IMR-90 (cell line): ENCODE data around the gene MSH3.

ENCODE experiments used
- BHLHE40 ChIP-seq: fragments of 150-350 bp; IDR thresholded peaks from 2 replicates; pipeline ENCODE4 v1.6.1; 2016; ENCODE audit warnings: mild to moderate bottlenecking, low read depth, low read length
- FOS ChIP-seq: fragments of 150-350 bp; IDR thresholded peaks from 2 replicates; pipeline ENCODE4 v1.6.1; 2016; ENCODE audit warnings: low read depth, low read length
- MAFK ChIP-seq: IDR thresholded peaks from 2 replicates; pipeline ENCODE4 v1.6.1; 2012; ENCODE audit warnings: low read depth, low read length, improper control_type of control experiment
- MAZ ChIP-seq: IDR thresholded peaks from 2 replicates; pipeline ENCODE4 v1.6.1; 2012; ENCODE audit warnings: low read depth, mild to moderate bottlenecking, low read length, improper control_type of control experiment, moderate library complexity, borderline replicate concordance
- MXI1 ChIP-seq: IDR thresholded peaks from 2 replicates; pipeline ENCODE4 v1.6.1; 2012; ENCODE audit warnings: low read depth, mild to moderate bottlenecking, low read length, moderate library complexity, borderline replicate concordance
- POLR2A ChIP-seq: IDR thresholded peaks from 2 replicates; pipeline ENCODE4 v1.6.1; 2012; ENCODE audit warnings: mild to moderate bottlenecking, low read depth, low read length
- RAD21 ChIP-seq: IDR thresholded peaks from 2 replicates; pipeline ENCODE4 v1.6.1; 2012; ENCODE audit warnings: low read length, improper control_type of control experiment
- RFX5 ChIP-seq: IDR thresholded peaks from 2 replicates; pipeline ENCODE4 v1.8.0; 2012; ENCODE audit warnings: low read depth, mild to moderate bottlenecking, low read length, moderate library complexity
- TF ChIP-seq, protein P1 (sequence below): conservative IDR thresholded peaks from 2 replicates; pipeline ENCODE4 v1.5.1; 2012; ENCODE audit warnings: mild to moderate bottlenecking, low read depth, low read length, improper control_type of control experiment
- TF ChIP-seq, protein P2 (sequence below): fragments of 150-350 bp; IDR thresholded peaks from 2 replicates; pipeline ENCODE4 v1.6.1; 2016; ENCODE audit warnings: low read depth, mild to moderate bottlenecking, low read length, moderate library complexity, borderline replicate concordance

DNA sequence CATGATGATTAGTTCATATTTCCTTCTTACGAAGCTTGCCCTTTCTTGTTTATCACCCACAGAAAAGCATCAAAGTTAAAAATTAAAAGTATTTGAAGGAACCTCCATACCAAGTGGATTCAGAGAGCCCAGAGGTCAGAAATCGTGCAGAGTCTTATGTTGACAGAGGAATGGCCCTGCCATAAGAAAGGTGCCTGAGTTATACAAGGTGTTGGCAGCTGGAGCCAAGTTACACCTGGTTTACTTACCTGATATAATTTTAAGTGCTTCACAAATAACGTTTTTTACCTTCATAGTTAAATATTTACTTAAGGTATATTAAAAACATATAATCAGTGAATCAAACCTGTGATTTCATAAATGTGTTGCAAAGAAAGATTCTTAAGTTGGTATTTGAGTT lies 42.6 kb downstream of the MSH3 start:
- TF ChIP-seq, protein P1, sequence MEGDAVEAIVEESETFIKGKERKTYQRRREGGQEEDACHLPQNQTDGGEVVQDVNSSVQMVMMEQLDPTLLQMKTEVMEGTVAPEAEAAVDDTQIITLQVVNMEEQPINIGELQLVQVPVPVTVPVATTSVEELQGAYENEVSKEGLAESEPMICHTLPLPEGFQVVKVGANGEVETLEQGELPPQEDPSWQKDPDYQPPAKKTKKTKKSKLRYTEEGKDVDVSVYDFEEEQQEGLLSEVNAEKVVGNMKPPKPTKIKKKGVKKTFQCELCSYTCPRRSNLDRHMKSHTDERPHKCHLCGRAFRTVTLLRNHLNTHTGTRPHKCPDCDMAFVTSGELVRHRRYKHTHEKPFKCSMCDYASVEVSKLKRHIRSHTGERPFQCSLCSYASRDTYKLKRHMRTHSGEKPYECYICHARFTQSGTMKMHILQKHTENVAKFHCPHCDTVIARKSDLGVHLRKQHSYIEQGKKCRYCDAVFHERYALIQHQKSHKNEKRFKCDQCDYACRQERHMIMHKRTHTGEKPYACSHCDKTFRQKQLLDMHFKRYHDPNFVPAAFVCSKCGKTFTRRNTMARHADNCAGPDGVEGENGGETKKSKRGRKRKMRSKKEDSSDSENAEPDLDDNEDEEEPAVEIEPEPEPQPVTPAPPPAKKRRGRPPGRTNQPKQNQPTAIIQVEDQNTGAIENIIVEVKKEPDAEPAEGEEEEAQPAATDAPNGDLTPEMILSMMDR: no peak
- TF ChIP-seq POLR2A: no peak
- TF ChIP-seq MAZ: no peak
- no peak for TF ChIP-seq RAD21
- TF ChIP-seq MXI1: no peak
- TF ChIP-seq, protein P2, sequence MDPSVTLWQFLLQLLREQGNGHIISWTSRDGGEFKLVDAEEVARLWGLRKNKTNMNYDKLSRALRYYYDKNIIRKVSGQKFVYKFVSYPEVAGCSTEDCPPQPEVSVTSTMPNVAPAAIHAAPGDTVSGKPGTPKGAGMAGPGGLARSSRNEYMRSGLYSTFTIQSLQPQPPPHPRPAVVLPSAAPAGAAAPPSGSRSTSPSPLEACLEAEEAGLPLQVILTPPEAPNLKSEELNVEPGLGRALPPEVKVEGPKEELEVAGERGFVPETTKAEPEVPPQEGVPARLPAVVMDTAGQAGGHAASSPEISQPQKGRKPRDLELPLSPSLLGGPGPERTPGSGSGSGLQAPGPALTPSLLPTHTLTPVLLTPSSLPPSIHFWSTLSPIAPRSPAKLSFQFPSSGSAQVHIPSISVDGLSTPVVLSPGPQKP: no peak
- TF ChIP-seq MAFK: no peak
- TF ChIP-seq FOS: no peak
- TF ChIP-seq RFX5: no peak
- TF ChIP-seq BHLHE40: no peak
